ENCODE data around the gene SNX24.

DNA sequence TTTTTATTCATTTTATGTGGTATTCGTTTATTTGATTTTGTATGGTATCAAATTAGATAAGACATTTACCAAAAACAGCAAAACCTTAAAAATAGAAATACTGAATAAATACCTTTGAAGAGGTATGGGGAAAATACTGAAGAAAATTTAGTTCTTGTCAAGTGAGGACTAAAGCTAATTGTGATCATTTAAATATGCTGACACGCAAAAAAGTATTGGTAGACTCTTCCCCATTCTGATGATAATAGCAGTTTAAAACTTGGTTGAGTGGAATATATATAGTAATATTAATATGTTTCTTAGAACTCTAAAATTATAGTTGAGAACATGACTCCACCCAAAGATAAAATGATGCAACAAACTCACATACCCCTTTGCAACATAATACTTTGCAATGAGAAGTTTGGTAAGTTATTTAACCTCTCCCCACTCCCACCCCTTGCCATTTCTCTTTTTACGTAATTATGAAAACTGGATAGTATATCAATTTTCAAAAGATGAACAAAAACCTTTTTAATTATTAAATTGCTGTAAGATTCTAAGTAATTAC, 30.1 kb upstream of the SNX24 start:
- TF ChIP-seq, protein P1, sequence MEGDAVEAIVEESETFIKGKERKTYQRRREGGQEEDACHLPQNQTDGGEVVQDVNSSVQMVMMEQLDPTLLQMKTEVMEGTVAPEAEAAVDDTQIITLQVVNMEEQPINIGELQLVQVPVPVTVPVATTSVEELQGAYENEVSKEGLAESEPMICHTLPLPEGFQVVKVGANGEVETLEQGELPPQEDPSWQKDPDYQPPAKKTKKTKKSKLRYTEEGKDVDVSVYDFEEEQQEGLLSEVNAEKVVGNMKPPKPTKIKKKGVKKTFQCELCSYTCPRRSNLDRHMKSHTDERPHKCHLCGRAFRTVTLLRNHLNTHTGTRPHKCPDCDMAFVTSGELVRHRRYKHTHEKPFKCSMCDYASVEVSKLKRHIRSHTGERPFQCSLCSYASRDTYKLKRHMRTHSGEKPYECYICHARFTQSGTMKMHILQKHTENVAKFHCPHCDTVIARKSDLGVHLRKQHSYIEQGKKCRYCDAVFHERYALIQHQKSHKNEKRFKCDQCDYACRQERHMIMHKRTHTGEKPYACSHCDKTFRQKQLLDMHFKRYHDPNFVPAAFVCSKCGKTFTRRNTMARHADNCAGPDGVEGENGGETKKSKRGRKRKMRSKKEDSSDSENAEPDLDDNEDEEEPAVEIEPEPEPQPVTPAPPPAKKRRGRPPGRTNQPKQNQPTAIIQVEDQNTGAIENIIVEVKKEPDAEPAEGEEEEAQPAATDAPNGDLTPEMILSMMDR (IDR thresholded peaks at IDR 0.05): no peak
- TF ChIP-seq POLR2A (IDR thresholded peaks at IDR 0.05): no peak
